ENCODE results near the gene RNU4-1. TPM values are rescaled to one million over a fixed set of nuclear protein-coding genes. Genes with fewer than 3 reads are reported as not detected.
"Not testable (repeated sequence)": the region's sequence is repeated elsewhere in the genome, so short reads cannot be mapped to it uniquely, and the experiment has no call there.

The RNU4-1 gene
- total RNA-seq, 1 donor from 2014 or later, result under 0.01 TPM

DNA sequence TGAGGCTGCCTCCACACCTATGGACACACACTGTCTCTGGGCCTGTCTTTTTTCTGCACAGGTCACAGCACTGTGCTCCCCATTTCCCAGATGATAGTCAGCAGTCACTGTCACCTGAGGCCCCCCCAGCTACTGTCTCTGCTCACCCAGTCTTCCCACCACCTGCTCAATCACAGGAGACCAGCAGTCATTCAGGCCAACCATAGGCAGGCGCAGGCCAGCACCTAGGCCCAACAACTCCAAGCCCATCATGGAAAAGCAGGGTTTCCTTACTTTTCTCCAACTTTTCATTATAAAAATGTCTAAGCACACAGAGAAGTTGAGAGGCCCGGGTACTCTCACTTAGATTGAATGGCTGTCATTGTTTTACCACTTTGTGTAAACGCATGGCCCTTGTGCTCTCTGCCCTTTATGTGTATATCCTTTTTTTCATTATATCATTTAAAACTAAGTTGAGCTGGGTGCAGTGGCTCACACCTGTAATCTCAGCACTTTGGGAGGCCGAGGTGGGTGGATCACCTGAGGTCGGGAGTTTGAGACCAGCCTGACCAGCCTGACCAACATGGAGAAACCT, 34.6 kb downstream of the RNU4-1 start:
- no peak for DNase-seq (ENCODE audit: low read depth in 2 of 2)

DNA sequence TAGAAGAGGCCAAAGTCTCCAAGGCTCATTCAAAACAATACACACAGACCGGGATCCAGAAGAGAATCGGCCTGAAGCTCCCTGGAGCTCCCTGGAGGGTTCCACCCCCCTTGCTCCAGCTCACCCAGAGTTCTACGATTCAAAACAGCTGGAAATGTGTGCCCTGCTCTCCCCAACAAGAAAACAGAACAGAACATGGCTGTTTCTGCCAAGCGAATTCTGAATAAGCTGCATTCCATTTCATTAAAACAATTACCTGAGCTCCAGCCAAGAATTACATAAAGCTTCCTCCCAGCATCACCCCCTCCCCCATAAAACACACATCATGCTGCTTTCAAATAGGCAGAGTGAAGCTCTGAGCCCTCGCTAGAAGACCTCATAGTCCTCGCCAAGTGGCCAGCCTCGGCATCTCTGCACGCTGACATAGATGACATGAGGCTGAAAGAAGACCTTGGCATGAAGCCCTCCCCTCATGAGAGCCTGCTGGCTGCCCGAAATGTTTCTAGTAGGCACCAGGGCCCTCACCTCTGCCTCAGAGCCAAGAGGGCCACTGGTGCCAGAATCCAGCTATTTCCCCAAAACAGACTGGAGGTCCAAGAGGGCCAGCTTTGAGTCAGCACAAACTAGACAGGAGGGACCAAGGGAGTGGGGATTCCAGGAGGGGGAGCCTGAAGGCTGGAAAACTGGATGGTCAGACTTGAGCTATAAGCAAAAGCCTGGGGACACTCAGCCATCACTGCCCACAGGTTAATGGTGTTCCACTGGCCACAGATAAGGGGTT, 35.8 kb downstream of the RNU4-1 start:
- DNase-seq (ENCODE audit: low read depth in 2 of 2), result peak; percentile 97 to 99

DNA sequence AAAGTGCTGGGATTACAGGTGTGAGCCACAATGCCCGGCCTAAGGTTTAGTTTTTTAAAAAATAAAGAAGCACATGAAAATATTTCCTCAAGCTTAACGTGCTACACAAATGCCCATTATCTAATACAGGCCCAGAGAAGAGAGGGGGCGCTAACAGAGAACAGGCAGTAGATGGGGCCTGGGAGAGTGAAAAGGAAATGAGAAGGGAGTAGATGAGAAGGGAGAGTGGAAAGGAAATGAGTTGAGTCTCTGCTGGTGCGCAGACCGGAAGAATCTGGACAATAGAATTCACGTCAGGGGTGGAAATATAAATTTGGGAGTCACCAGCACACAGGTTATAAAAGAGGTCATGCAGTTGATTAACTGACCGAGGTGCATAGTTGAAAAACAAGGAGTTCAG, 38.2 kb downstream of the RNU4-1 start:
- peak; percentile 95 for DNase-seq (ENCODE audit: low read depth in 2 of 2)

DNA sequence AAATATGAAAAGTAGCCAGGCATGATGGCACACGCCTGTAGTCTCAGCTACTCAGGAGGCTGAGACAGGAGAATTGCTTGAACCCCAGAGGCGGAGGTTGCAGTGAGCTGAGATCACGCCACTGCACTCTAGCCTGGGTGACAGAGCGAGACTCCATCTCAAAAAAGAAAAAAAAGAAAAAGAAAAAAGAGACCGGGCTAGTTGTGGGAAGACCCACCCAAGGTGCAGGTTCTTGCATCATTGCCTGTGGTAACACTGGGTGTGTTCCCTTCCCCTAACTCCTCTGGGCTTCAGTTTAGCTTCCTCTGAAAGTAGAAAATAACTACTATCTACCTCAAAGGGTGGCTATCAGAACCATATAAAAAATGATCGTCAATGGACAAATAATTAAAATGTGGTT, 39.7 kb downstream of the RNU4-1 start:
- not testable (repeated sequence) for DNase-seq (ENCODE audit: low read depth in 2 of 2)

DNA sequence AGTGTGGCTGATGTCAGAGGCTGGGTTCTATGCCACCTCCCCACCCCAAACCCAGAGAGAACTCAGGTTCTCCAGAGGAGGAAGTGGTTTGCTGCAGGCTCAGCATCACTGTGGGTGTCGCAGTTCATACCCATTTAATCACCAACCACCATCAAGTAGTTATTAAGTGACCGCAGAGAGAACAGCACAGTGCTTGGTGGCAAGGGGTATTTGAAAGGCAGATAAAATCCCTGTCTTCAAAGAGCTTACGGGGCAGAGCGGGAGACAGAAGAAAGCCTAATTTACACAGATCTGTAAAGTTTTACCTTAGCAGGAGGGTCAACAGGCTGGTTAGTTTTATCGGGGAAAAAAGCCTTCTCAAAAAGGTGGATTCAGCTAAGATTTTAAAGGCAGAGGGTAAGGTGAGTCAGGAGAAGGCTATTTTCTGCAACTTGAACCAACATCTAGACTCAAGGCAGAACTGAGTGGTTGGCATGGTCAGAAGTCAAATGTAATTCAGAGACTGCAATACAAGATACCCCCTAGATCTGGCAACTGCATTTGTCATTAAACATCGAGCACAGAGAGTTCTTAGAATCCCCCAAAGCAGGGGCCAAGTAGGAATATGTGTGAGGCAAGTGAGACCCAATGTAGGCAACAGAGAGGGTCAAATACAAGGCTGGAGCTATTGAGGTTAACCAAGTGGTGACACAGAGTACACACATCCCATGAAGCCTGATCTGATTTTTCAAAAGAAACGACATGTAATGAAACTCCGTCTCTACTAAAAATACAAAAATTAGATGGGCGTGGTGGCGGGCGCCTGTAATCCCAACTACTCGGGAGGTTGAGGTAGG, 40.7 kb downstream of the RNU4-1 start:
- no peak for DNase-seq (ENCODE audit: low read depth in 2 of 2)

DNA sequence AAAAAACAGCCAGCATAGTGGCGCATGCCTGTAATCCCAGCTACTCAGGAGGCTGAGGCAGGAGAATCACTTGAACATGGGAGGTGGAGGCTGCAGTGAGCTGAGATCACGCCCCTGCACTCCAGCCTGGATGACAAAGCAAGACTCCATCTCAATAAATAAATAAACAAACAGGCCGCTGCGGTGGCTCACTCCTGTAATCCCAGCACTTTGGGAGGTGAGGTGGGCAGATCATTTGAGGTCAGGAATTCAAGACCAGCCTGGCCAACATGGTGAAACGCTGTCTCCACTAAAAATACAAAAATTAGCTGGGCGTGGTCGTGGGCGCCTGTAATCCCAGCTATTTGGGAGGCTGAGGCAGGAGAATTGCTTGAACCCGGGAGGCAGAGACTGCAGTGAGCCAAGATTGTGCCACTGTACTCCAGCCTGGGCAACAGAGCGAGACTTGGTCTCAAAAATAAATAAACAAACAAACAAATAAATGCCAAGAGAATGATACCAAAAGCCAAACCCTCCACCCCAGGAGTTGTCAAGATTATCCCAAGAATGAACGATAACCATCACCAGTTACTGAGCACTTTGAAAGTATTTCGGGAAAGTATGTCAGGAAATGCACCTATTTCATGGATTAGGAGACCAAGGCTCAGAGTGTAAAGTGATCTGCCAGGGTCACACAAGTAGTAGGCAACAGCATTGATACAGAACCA, 41.5 kb downstream of the RNU4-1 start:
- not testable (repeated sequence) for DNase-seq (ENCODE audit: low read depth in 2 of 2)

DNA sequence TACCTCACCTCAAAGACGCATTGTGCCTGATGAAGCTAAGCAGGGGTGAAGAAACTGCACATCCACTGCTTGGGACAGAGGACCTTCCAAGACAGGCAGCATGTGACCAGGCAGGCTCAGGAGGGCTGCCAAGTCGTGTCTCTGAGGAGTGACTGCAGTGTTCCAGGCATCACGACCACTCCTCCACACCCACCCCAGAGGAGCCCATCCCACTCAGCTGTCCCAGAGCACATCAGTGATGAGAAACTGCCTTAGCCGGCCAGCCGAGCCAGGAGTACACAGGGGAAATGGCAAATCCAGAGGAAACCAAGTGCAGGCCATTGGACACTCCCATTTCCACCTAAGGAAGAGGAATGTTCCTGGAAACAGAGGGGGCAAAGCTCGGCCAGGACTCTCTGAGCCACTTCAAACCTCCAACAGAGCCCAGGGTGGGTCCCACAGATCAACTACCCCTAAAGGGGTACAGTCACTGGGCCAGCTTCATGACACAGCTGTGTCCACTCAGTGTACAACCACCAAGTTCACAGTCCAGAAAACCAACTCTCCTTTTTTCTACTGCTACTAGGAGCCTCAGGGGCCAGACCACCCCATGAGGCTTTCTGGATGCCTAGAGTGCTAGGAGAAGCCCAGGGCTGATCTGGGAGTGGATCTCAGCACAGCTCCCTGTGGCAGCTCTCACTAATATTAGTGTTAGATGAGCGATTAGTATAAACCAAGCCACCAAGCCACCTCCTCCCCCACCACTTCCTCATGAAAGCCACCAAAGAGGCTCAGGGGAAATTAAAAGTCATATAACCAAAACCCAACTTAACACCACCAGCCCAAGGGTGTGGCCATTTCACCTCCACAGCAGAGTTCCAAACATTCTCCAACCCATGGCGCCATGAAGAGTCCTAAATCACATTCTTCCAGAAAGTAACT, 42.9 kb downstream of the RNU4-1 start:
- no peak for DNase-seq (ENCODE audit: low read depth in 2 of 2)

DNA sequence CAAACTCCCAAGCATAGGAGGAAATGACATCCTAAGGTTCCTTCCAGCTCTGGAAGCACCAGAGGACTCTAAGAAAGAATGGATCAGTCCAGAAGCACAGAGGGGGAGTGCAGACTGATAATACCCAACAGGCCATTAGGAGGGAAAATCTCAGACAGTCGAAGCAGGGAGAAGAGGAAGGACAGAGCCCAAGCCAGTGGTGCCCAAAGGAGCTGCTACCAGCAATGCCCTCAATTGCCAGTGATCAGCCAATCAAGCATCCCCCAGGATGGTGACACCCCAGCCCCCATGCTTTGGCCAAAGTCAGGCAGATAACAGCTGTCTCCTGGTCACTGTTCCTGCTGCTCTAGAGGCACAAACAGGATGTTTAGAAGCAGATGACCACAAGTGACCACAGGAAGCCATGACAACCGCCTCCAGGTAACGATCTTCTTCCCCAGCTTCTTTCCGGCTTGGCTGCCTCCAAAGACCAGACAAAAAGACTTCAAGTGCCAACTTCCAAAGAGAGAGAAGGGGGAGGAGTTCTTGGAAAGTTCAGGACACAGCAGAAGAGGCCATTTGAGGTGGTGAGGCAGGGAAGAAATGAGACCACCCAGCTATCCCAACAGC, 43.7 kb downstream of the RNU4-1 start:
- DNase-seq (ENCODE audit: low read depth in 2 of 2), result no peak

DNA sequence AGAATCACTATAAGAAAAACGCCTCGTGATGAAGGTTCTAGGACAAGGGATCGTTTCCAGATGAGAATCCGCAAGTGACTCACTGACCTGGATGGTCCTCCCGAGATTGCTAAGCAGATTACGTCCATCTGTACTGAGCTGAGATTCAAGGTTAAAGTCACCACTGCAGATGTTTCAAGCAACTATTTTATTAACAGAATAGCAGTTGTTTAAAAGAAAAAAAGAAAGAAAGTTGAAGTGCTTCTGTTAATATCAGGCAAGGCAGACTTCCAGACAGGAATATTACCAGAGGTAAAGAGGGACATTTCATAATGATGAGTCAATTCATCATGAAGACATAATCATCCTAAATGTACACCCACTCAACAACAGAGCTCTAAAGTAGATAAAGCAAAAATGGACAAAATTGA, 45.4 kb downstream of the RNU4-1 start:
- peak in 1 of 2 donors; percentile 63 for DNase-seq (ENCODE audit: low read depth in 2 of 2)

DNA sequence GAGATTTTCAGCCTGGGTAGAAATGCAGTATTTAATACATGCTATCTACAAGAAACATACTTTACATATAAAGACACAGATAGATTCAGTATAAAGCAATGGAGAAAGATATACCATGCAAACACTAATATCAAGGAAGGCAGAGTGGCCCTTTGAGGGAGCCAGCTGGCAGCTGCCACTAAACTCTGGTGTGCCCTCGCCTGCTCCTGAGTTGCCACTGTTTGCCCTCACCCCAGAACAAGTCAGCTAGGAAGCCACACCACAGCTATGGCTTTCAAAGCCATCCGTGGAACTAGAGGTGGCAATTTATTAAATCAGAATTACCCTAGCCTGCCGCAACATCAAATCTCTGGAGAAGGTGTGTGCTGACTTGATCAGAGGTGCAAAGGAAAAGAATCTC, 45.9 kb downstream of the RNU4-1 start:
- no peak for DNase-seq (ENCODE audit: low read depth in 2 of 2)

DNA sequence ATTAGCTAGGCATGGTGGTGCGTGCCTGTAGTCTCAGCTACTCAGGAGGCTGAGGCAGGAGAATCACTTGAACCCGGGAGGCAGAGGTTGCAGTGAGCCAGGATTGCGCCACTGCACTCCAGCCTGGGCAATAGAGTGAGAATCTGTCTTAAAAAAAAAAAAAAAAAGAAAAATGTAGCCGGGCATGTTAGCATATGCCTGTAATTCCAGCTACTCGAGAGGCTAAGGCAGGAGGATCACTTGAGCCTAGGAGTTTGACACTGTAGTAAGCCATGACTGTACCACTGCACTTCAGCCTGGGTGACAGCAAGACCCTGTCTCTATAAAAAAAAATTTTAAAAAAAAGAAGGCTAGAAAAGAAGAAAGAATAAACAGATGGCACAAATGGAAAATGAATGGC, 46.3 kb downstream of the RNU4-1 start:
- DNase-seq (ENCODE audit: low read depth in 2 of 2), result not testable (repeated sequence)

Other genes starting within 250 kb of the RNU4-1 start
- 38.8 and 42.0 TPM in 2 replicates for gene RAB35, start 176.5 kb downstream of the RNU4-1 start, total RNA-seq
- gene GCN1, start 98.5 kb downstream of the RNU4-1 start, total RNA-seq, result 68.0 and 83.6 TPM in 2 replicates
- 2,789 and 3,613 TPM in 2 replicates for gene RPLP0, start 92.1 kb downstream of the RNU4-1 start, total RNA-seq
- gene PXN, start 27.5 kb downstream of the RNU4-1 start, total RNA-seq, result 49.3 and 73.2 TPM in 2 replicates
- under 0.01 TPM in 2 replicates for gene RNU4-2, start 1.3 kb downstream of the RNU4-1 start, total RNA-seq
- gene SIRT4, start 9.1 kb upstream of the RNU4-1 start, total RNA-seq, result 1.5 and 1.8 TPM in 2 replicates
- not detected in 2 replicates for gene PLA2G1B, start 34.5 kb upstream of the RNU4-1 start, total RNA-seq
- not detected in 2 replicates for gene MSI1, start 75.9 kb upstream of the RNU4-1 start, total RNA-seq
- gene COX6A1, start 144.9 kb upstream of the RNU4-1 start, total RNA-seq, result 417 and 434 TPM in 2 replicates
- 25.7 and 30.3 TPM in 2 replicates for gene TRIAP1, start 153.1 kb upstream of the RNU4-1 start, total RNA-seq
- gene GATC, start 153.2 kb upstream of the RNU4-1 start, total RNA-seq, result 16.9 and 19.3 TPM in 2 replicates
- 259 and 284 TPM in 2 replicates for gene SRSF9, start 176.5 kb upstream of the RNU4-1 start, total RNA-seq
- 241 and 279 TPM in 2 replicates for gene DYNLL1, start 202.9 kb upstream of the RNU4-1 start, total RNA-seq
- 16.6 and 25.7 TPM in 2 replicates for gene COQ5, start 235.9 kb upstream of the RNU4-1 start, total RNA-seq
- 78.6 and 131 TPM in 2 replicates for gene RNF10, start 241.1 kb upstream of the RNU4-1 start, total RNA-seq